ENCODE data around the gene NODAL. TPM values are rescaled to one million over a fixed set of nuclear protein-coding genes. Genes with fewer than 3 reads are reported as not detected.

NODAL gene
- polyA plus RNA-seq, 4 donors, result 0.13 to 0.61 (median 0.34) TPM

GRCh38 chr10:70396140-70396539 lies 45.3 kb downstream of the NODAL start:
- no peak for DNase-seq (ENCODE audit: low read depth in 4 of 4, low spot score in 2 of 4)

DNA sequence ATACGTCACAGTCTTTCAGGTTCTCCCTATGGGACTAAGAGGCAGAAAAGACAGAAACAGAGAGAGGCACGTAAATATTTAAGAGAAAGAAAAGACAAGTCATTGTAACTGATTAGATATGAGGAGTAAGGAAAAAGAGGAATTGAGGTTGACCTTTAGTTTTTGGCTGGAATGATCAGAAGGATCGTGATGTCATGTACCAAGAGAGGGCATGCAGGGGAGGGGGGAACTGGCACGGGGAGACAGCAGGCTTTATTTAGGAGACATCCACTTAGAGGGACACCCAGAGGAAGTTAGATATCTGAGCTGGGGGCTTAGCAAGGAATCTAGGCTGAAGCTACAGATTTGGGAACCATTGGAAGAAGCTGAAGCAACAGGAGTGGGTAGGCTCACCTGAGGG lies 49.8 kb downstream of the NODAL start:
- no peak for DNase-seq (ENCODE audit: low read depth in 4 of 4, low spot score in 2 of 4)

Other genes with a start within 250 kb of the NODAL start
- 100 to 1,000 TPM in 1 of 4 donors, 10 to 100 TPM in 3; 75.7 to 101 (median 92.6) TPM for gene PPA1, start 208.3 kb downstream of the NODAL start, polyA plus RNA-seq (ENCODE audit: insufficient read length in 4 of 4)
- under 1 TPM; 0.10 to 0.22 (median 0.15) TPM for gene NPFFR1, start 157.7 kb downstream of the NODAL start, polyA plus RNA-seq (ENCODE audit: insufficient read length in 4 of 4)
- gene LRRC20, start 59.1 kb downstream of the NODAL start, polyA plus RNA-seq (ENCODE audit: insufficient read length in 4 of 4), result 10 to 100 TPM in 3 of 4 donors, 1 to 10 TPM in 1; 8.4 to 12.4 (median 10.3) TPM
- 10 to 100 TPM; 71.0 to 86.3 (median 80.1) TPM for gene EIF4EBP2, start 37.5 kb downstream of the NODAL start, polyA plus RNA-seq (ENCODE audit: insufficient read length in 4 of 4)
- 10 to 100 TPM; 10.5 to 13.3 (median 12.0) TPM for gene PALD1, start 37.1 kb upstream of the NODAL start, polyA plus RNA-seq (ENCODE audit: insufficient read length in 4 of 4)
- 1 to 10 TPM in 1 of 4 donors, under 1 TPM in 3; 0.33 to 1.1 (median 0.67) TPM for gene PRF1, start 161.1 kb upstream of the NODAL start, polyA plus RNA-seq (ENCODE audit: insufficient read length in 4 of 4)
- 1 to 10 TPM in 3 of 4 donors, under 1 TPM in 1; 0.96 to 1.6 (median 1.4) TPM for gene ADAMTS14, start 230.8 kb upstream of the NODAL start, polyA plus RNA-seq (ENCODE audit: insufficient read length in 4 of 4)